D721Med (cell line): Measurements from ENCODE around the gene CD27.
"Not testable (repeated sequence)": the region's sequence is repeated elsewhere in the genome, so short reads cannot be mapped to it uniquely, and the experiment has no call there.

Experiments used
- DNase-seq: peaks from one replicate; pipeline ENCODE4 v3.0.0; 2011; ENCODE audit warnings: low spot score; ENCODE audit not compliant: insufficient read length
- FAIRE-seq: peaks from 2 replicates; lab custom pipeline; 2011; peaks lifted over from hg19 to GRCh38; lab: Jason Lieb, UNC
- TF ChIP-seq, protein P1 (sequence below): IDR thresholded peaks from 2 replicates; pipeline ENCODE4 v1.5.1; 2012; ENCODE audit warnings: mild to moderate bottlenecking, control low read depth; ENCODE audit not compliant: insufficient read depth; ENCODE audit errors: missing control alignments

CD27 gene

DNA sequence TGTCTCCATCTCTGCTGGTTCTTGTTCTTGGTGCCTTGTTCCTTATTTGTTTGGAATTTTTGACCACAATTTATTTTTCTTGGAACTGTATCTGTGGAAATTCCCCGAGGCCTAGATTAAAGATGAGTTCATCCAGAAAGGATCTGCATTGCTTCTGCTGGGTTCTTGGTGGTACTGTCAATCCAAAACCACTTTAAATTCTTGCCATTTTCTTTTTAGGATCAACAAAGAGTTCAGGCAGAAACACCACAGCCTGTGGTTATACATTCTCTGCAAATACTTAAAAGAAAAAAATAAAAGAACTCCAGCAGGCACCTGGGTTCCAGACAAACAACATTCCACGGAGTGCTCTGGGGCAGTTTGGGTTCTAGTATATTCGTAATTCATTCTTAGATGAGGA lies 31.7 kb downstream of the CD27 start:
- DNase-seq (no peak), FAIRE-seq (no peak)
- TF ChIP-seq, protein P1, sequence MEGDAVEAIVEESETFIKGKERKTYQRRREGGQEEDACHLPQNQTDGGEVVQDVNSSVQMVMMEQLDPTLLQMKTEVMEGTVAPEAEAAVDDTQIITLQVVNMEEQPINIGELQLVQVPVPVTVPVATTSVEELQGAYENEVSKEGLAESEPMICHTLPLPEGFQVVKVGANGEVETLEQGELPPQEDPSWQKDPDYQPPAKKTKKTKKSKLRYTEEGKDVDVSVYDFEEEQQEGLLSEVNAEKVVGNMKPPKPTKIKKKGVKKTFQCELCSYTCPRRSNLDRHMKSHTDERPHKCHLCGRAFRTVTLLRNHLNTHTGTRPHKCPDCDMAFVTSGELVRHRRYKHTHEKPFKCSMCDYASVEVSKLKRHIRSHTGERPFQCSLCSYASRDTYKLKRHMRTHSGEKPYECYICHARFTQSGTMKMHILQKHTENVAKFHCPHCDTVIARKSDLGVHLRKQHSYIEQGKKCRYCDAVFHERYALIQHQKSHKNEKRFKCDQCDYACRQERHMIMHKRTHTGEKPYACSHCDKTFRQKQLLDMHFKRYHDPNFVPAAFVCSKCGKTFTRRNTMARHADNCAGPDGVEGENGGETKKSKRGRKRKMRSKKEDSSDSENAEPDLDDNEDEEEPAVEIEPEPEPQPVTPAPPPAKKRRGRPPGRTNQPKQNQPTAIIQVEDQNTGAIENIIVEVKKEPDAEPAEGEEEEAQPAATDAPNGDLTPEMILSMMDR, result no peak

DNA sequence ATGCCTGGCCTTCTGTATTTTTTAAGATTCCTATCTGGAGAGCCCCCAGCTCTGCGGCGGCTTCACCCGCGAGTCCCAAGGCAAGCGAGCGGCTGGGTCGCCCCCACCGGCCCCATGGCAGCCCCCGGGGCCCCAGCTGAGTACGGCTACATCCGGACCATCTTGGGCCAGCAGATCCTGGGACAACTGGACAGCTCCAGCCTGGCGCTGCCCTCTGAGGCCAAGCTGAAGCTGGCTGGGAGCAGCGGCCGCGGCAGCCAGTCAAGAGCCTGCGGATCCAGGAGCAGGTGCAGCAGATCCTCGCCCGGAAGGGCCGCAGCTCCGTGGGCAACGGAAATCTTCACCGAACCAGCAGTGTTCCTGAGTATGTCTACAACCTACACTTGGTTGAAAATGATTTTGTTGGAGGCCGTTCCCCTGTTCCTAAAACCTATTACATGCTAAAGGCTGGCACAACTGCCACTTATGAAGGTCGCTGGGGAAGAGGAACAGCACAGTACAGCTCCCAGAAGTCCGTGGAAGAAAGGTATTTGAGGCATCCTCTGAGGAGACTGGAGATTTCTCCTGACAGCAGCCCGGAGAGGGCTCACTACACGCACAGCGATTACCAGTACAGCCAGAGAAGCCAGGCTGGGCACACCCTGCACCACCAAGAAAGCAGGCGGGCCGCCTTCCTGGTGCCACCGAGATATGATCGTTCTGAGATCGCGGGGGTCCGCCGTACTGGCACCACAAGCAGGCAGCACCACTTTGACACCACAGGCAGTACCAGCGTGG lies 33.0 kb downstream of the CD27 start:
- not testable (repeated sequence) for DNase-seq, FAIRE-seq

DNA sequence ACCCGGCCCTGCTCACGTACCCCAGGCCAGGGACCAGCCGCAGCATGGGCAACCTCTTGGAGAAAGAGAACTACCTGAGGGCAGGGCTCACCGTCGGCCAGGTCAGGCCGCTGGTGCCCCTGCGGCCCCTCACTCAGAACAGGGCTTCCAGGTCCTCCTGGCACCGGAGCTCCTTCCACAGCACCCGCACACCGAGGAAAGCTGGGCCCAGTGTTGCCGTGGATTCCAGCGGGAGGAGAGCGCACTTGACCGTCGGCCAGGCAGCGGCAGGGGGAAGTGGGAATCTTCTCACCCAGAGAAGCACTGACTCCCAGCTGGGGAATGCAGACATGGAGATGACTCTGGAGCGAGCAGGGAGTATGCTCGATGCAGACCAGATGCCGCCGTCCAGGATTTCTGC lies 33.7 kb downstream of the CD27 start:
- TF ChIP-seq, protein P1, result no peak
- FAIRE-seq (no peak), DNase-seq (no peak)

DNA sequence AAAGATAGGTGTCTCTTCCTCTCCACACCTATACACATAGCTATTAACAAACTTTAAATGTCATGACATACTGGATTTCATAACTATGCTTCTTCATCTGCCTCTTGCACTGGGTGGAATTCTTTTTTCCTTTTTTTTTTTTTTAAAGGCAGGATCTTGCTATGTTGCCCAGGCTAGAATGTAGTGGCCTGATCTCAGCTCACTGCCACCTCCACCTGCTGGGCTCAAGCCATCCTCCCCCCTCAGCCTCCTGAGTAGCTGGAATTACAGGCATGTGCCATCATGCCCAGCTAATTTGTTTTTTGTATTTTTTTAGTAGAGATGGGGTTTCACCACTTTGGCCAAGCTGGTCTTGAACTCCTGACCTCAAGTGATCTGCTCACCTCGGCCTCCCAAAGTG lies 43.5 kb downstream of the CD27 start:
- TF ChIP-seq, protein P1, result no peak

DNA sequence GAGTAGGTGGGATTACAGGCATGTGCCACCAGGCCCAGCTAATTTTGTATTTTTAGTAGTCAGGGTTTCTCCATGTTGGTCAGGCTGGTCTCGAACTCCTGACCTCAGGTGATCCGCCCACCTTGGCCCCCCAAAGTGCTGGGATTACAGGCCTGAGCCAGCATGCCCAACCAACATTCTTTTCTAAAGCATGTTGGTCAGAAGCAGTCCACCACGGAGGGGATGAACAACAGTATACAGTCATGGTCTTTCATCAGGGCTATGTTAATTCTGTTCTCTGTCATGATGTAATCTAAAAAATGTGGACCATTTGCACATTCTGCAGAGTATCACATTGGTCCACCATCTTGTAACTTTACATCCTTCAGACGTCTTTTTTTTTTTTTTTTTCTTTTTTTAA lies 44.7 kb downstream of the CD27 start:
- TF ChIP-seq, protein P1, result no peak
- no peak for DNase-seq
- FAIRE-seq, result no peak

More for the DNA sequence above, 43.5 kb downstream of the CD27 start:
- no peak for FAIRE-seq
- no peak for DNase-seq

DNA sequence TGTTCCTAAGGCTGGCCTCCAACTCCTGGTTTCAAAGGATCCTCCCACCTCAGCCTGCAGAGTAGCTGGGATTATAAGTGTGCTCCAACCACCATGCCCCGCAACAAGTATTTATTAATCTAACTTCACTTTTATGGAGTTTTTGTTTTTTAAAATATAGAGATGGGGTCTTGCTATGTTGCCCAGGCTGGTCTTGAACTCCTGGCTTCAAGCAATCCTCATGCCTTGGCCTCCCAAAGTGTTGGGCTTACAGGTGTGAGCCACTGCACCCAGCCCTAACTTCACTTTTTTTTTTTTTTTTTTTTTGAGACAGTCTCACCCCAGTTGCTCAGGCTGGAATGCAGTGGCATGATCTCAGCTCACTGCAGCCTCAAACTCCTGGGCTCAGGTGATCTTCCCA lies 45.9 kb downstream of the CD27 start:
- not testable (repeated sequence) for DNase-seq, FAIRE-seq

DNA sequence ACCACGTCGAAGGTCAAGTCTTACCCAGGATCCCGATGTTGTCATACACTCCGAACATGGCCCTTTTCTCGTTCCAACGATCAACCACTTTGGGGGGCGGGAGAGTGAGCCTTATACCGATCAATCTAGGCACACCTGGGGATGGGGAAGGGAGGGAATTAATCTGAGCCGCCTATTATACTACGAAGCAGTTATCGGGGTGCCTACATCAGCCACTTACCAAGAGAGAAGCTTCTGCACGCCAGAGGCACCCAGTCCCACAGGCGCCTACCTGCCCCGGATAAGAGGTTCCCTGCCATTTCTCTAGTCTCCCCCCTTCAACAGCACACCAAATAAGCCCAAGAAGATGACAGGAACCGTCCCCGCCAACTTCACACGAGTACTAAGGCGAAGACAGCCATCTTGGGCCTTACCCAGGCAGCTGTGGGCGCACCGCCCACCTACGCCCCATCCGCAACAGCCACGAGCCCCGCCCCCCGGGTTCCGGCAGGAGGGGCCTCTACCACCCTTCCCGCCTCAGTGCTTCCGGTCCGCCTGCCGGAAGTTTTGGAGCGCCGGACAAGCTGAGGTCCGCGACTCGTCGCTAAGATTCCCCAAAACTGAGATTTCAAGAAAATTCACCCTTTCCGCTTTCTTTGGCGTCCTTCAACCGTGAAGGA lies 48.2 kb downstream of the CD27 start, which contains the start of gene MRPL51:
Gene MRPL51 (minus strand): TSS at position 425 of the 659 bp plus-strand sequence. CDS start 126 bp downstream, at position 299.
- FAIRE-seq (no peak), DNase-seq (peak; percentile 78)
- TF ChIP-seq, protein P1, result no peak
